HG03039 (cell line): ENCODE data around the gene RASSF7.

Experiments
- ATAC-seq: cut with Tn5 transposase; IDR thresholded peaks from one replicate; pipeline ENCODE4 v1.9.1; 2021; ENCODE audit warnings: mild to moderate bottlenecking, moderate library complexity; ENCODE audit not compliant: unreplicated experiment

The RASSF7 gene

GRCh38 chr11:581752-582151 lies 21.0 kb downstream of the RASSF7 start:
- no peak for ATAC-seq

DNA sequence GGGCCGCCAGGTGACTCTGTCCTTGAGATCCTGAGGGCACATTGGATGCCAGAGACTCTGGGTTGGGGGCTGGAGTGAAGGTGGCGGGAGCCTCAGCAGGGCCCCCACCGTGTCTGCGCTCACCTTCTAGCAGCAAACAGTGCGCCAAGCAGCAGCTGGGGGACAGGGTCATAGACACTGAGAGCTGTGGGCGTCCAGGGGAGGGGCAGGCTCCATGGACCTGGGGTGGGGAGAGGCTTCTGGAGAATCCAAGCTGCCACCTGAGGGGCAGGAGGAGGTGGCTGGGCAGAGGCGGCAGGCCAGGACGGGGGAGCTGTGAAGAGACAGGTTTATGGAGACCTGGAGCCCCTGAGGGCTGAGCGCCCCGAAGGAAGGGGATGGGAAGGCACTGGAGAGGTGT lies 23.5 kb downstream of the RASSF7 start:
- ATAC-seq, result no peak

- no peak for ATAC-seq
These were observed 25.9 kb downstream of the RASSF7 start for GRCh38 chr11:586376-587316.

DNA sequence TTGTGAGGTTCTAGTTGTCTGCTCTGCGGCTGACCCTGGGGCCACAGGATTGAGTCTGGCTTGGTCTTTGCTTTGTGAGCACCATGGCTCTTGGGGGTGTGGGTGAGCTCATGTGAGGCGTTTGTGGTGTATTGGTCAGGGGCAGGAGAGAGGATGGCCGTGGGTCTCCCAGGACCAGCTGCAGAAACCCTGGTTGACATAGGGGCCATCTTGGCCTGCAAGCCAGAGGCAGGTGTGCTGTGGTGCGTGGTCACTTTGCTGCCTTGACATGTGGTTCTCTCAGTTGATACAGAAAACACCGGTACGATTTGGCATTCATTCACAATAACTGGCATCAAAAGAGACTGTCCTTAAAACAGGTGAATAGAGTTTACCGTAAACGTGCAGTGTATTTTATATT lies 26.8 kb downstream of the RASSF7 start:
- ATAC-seq, result no peak

DNA sequence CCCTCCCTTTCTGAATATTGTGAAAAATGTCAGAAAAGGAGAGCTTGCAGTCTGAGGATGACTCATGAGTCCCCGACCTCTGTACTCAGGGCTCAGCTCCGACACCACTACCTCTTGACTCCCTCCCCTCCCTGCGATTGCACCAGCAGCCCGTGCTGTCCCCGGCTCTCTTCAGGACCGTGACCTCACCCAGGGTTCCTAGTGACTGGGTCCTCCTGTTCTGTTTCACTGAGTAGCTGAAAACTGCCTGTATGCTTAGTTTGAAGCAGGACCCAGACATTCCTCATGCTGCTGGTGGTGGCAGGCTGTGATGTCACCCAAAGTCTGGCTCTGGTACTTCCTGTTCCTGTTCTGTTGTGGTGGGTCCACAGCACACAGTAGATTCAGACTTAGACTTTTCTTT lies 27.2 kb downstream of the RASSF7 start:
- ATAC-seq, result no peak

- ATAC-seq, result no peak
These were observed 29.0 kb downstream of the RASSF7 start for GRCh38 chr11:589798-590197.

DNA sequence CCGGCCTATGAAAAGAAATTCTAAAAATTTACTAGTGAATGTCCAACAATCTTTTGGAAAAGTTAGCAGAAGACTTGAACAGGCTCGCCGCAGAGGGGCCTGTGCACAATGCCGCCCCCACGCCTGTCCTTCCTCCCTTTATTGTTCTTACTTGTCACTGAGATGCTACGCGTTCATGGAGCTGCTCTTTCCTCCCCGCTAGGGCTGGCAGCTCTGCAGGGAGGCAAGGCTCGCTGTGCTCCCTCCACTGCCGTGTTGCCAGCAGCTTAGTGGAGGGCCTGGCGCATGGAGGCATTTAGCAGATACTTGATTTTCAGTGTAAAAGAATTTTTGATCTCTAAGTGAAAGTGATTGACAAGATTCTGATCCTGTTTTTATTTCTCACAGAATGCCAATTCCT lies 30.2 kb downstream of the RASSF7 start:
- ATAC-seq, result no peak

DNA sequence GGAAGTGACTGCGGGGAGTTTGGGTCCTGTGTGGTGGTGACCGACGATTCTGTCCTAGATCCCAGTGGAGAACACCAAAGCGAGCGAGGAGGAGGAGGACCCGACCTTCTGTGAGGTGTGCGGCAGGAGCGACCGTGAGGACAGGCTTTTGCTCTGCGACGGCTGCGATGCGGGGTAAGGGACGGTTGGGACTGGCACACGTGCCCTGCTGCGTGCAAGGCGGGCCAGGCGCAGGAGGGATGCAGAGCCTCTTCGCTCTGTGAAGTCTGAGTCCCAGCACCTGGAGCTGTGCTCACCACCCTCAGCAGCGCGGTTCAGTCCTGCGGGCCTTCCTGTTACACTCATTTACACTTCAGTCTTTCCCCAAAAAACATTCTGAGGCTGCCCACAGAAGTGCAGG lies 31.7 kb downstream of the RASSF7 start:
- ATAC-seq, result no peak

- no peak for ATAC-seq
These were observed 32.1 kb downstream of the RASSF7 start for GRCh38 chr11:592918-593317.

DNA sequence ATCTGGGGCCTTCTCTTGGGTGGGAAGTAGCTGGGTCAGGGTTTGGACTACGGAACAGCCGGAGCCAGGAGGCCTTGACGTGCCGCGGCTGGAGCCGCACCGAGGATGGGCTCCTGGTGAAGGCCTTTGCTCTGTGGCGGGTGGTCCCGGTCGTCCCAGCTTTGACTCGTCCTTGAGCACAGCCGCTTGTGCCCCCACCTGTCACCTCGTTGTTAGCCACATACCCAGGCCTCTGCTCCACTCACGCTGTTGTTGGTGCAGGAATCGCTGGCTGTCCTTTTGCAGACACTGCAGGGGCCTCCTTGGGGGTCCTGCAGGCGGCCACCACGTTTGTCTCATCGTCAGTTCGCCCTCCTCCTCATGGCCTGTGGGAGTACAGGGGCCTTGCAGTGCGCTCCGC lies 32.6 kb downstream of the RASSF7 start:
- ATAC-seq, result no peak

GRCh38 chr11:595400-595799 lies 34.6 kb downstream of the RASSF7 start:
- ATAC-seq, result no peak

DNA sequence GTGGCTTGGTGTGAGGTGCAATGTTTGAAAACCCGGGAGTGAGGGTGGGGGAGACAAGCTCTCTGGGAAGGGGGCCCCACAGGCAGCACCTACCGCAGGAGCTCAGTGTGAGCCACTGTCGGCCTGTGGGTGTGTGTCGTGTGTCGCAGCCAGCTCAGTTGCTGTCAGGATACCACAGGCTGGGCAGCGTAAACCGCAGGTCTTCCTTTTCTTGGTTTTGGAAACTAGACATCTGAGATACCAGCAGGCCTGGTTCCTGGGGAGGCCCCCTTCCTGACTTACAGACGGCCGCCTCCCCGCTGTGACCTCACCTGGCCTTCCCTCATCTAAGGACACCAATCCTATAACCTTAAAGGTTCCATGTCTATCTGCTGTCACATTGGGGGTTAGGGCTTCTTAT lies 35.6 kb downstream of the RASSF7 start:
- no peak for ATAC-seq

DNA sequence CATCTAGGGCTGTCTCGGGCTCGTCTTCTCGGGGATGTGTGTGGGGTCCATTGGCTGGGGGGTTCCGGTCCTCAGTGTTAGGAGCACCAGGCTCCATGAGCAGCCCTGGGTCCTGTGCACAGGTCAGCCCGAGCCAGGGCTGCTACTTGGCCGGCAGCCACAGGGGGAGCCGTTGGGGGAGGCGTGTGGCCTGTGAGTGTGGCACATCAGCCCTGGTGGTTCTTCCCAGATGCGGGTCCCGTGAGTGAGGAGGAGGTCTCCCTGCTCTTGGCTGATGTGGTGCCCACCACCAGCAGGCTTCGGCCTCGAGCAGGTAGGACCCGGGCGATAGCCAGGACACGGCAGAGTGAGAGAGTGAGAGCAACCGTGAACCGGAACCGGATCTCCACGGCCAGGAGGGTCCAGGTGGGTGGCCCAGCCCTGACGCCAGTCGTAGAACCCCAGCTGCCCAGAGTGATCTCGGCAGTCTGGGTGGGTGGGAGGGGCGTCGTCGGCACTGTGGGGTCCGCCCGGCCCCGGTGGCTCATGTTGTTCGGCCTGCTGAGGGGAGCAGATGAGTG lies 36.5 kb downstream of the RASSF7 start:
- ATAC-seq, result no peak

GRCh38 chr11:598005-598680 lies 37.4 kb downstream of the RASSF7 start:
- no peak for ATAC-seq

GRCh38 chr11:601573-602245 lies 40.9 kb downstream of the RASSF7 start:
- ATAC-seq, result no peak

- ATAC-seq, result no peak
These were observed 42.4 kb downstream of the RASSF7 start for GRCh38 chr11:603154-603553.

DNA sequence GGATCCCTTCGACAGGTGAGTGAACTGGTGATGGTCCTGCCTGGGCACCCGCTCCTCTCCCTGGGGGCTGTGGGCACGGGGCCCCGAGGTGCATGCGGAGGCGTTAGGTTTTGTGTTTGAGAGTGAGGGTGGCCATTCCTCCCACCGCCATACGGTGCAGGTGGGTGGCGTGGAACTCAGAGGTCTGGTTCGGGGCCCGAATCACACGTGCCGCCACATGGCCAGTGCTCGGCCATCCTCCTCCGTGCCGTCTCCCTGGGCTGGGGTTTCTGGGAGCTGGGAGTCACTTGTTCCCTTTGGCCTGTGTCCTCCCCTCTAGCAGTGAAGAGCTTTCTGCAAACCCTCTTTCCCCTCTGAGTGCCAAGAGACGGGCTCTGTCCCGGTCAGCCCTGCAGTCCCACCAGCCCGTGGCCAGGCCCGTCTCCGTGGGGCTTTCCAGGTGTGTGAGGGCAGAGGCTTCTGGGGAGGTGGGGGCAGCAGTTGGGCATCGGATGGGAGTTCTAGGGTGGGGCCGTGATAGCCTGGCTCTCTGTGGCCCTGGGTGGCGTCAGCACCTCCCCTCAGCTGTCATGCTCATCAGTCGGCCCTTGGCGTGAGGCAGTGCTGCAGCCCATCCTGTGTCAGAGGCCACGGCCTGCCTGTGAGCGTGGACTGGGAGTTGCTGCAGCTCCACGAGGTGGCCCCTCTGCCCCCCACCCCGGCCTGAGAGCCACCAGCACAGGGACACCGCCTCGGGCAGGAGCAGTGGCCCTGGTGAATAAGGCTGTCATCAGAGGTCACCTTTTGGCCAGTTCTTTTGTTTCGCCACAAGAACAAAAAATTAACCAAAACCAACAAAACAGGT lies 44.7 kb downstream of the RASSF7 start:
- ATAC-seq, result no peak

DNA sequence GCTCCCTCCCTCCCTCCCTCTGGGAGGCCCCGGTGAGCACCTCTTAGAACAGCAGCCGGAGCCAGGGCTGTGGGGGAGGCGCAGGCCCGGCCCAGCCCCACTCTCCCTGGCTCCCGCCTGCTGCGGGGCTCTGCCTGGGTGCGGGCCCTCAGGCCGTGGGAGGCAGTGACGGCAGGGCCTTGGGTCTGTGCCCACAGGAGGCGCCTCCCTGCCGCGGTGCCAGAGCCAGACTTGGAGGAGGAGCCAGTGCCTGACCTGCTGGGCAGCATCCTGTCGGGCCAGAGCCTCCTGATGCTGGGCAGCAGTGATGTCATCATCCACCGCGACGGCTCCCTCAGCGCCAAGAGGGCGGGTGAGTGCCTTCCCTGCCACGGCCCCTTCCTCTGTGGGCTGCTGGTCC lies 45.5 kb downstream of the RASSF7 start:
- no peak for ATAC-seq

GRCh38 chr11:607020-607780 lies 46.4 kb downstream of the RASSF7 start:
- ATAC-seq, result no peak
